IPS-20b (cell line): Measurements from ENCODE around the gene AP3S2.
"Not testable (repeated sequence)": the region's sequence is repeated elsewhere in the genome, so short reads cannot be mapped to it uniquely, and the experiment has no call there.

Source experiments
- H3K27ac ChIP-seq: one replicate; pipeline ENCODE4 v1.5.1; 2013; ENCODE audit warnings: low read length
- H3K27me3 ChIP-seq: 2 replicates; pipeline ENCODE4 v1.6.1; 2013; ENCODE audit warnings: mild to moderate bottlenecking, low read length, inconsistent platforms; ENCODE audit not compliant: insufficient read depth
- H3K36me3 ChIP-seq: 2 replicates; pipeline ENCODE4 v1.6.1; 2013; ENCODE audit warnings: low read depth, mild to moderate bottlenecking, inconsistent platforms, low read length, moderate library complexity; ENCODE audit not compliant: insufficient read depth
- H3K4me1 ChIP-seq: 2 replicates; pipeline ENCODE4 v1.6.1; 2013; ENCODE audit warnings: mild to moderate bottlenecking, control low read depth, inconsistent platforms, low read length, moderate library complexity; ENCODE audit not compliant: insufficient read depth
- H3K4me3 ChIP-seq: 2 replicates; pipeline ENCODE4 v1.5.1; 2013; ENCODE audit warnings: mild to moderate bottlenecking, low read length, inconsistent platforms
- H3K9ac ChIP-seq: 2 replicates; pipeline ENCODE4 v1.6.1; 2013; ENCODE audit warnings: low read depth, mild to moderate bottlenecking, inconsistent platforms, low read length, moderate library complexity
- H3K9me3 ChIP-seq: 2 replicates; pipeline ENCODE4 v1.6.1; 2013; ENCODE audit warnings: mild to moderate bottlenecking, low read depth, low read length, inconsistent platforms; ENCODE audit not compliant: insufficient read depth

Gene AP3S2

GRCh38 chr15:89893696-89894447 lies at the start of gene AP3S2:
TSS of gene AP3S2 (minus strand) at chr15:89893994. CDS start at chr15:89893949, 45 bp downstream.
- H3K4me1 ChIP-seq: peaks cover 3% of the 10 kb centered on the region; the same call in 1 of the 2 replicates
- no peaks in the 10 kb centered on the region for H3K9me3 ChIP-seq
- H3K36me3 ChIP-seq: peaks cover 3% of the 10 kb centered on the region; the same call in 1 of the 2 replicates
- peak within 1 kb of the TSS; percentile 97 for H3K9ac ChIP-seq
- H3K27me3 ChIP-seq: no peaks in the 10 kb centered on the region
- H3K27ac ChIP-seq: peak within 1 kb of the TSS; percentile 93
- H3K4me3 ChIP-seq: peak within 1 kb of the TSS; percentile 100

- no peaks in the 10 kb centered on the region for H3K27me3 ChIP-seq
- H3K4me1 ChIP-seq: no peaks in the 10 kb centered on the region
- no peak overlapping the region for H3K4me3 ChIP-seq
- H3K9me3 ChIP-seq: no peaks in the 10 kb centered on the region
- no peak overlapping the region for H3K27ac ChIP-seq
- H3K36me3 ChIP-seq: no peaks in the 10 kb centered on the region
- H3K9ac ChIP-seq: no peak overlapping the region
These were observed 46.1 kb upstream of the AP3S2 start for GRCh38 chr15:89939910-89940309.

- H3K27me3 ChIP-seq, H3K27ac ChIP-seq, H3K36me3 ChIP-seq, H3K4me1 ChIP-seq, H3K9ac ChIP-seq, H3K9me3 ChIP-seq, H3K4me3 ChIP-seq: not testable (repeated sequence)
These were observed 45.6 kb upstream of the AP3S2 start for GRCh38 chr15:89939377-89939776.

- Histone ChIP-seq H3K27ac (no peak overlapping the region), H3K27me3 (no peaks in the 10 kb centered on the region), H3K4me3 (no peak overlapping the region), H3K9me3 (no peaks in the 10 kb centered on the region), H3K36me3 (no peaks in the 10 kb centered on the region), H3K9ac (no peak overlapping the region), H3K4me1 (no peaks in the 10 kb centered on the region)
These were observed 43.9 kb upstream of the AP3S2 start for GRCh38 chr15:89937365-89938350.

GRCh38 chr15:89936786-89937265 lies 43.0 kb upstream of the AP3S2 start:
- H3K27ac ChIP-seq: no peak overlapping the region

GRCh38 chr15:89936051-89936785 lies 42.4 kb upstream of the AP3S2 start:
- H3K36me3 ChIP-seq: no peaks in the 10 kb centered on the region
- no peak overlapping the region for H3K27ac ChIP-seq
- H3K9me3 ChIP-seq: no peaks in the 10 kb centered on the region
- H3K27me3 ChIP-seq: no peaks in the 10 kb centered on the region
- no peaks in the 10 kb centered on the region for H3K4me1 ChIP-seq
- no peak overlapping the region for H3K9ac ChIP-seq
- no peak overlapping the region for H3K4me3 ChIP-seq

More at GRCh38 chr15:89936786-89937265, 43.0 kb upstream of the AP3S2 start:
- Histone ChIP-seq H3K4me3 (no peak overlapping the region), H3K36me3 (no peaks in the 10 kb centered on the region), H3K9ac (no peak overlapping the region), H3K9me3 (no peaks in the 10 kb centered on the region), H3K4me1 (no peaks in the 10 kb centered on the region), H3K27me3 (no peaks in the 10 kb centered on the region)

GRCh38 chr15:89932880-89933279 lies 39.1 kb upstream of the AP3S2 start:
- Histone ChIP-seq H3K4me1 (no peaks in the 10 kb centered on the region), H3K36me3 (no peaks in the 10 kb centered on the region), H3K9me3 (no peaks in the 10 kb centered on the region), H3K27me3 (no peaks in the 10 kb centered on the region), H3K27ac (no peak overlapping the region), H3K4me3 (no peak overlapping the region), H3K9ac (no peak overlapping the region)

GRCh38 chr15:89928421-89928820 lies 34.6 kb upstream of the AP3S2 start:
- H3K4me1 ChIP-seq: no peaks in the 10 kb centered on the region
- H3K4me3 ChIP-seq: no peak overlapping the region
- H3K27me3 ChIP-seq: no peaks in the 10 kb centered on the region
- no peak overlapping the region for H3K9ac ChIP-seq
- no peaks in the 10 kb centered on the region for H3K9me3 ChIP-seq
- H3K27ac ChIP-seq: no peak overlapping the region
- H3K36me3 ChIP-seq: no peaks in the 10 kb centered on the region

GRCh38 chr15:89926158-89926557 lies 32.4 kb upstream of the AP3S2 start:
- Histone ChIP-seq H3K36me3 (no peaks in the 10 kb centered on the region), H3K9ac (no peak overlapping the region), H3K4me3 (no peak overlapping the region), H3K27me3 (no peaks in the 10 kb centered on the region), H3K9me3 (no peaks in the 10 kb centered on the region), H3K27ac (no peak overlapping the region), H3K4me1 (no peaks in the 10 kb centered on the region)

GRCh38 chr15:89917442-89918101 lies 23.8 kb upstream of the AP3S2 start:
- Histone ChIP-seq H3K27ac (no peak overlapping the region), H3K9me3 (no peaks in the 10 kb centered on the region), H3K36me3 (no peaks in the 10 kb centered on the region), H3K9ac (no peak overlapping the region), H3K4me3 (no peak overlapping the region), H3K4me1 (peaks cover 3% of the 10 kb centered on the region; the same call in 1 of the 2 replicates), H3K27me3 (no peaks in the 10 kb centered on the region)

- no peaks in the 10 kb centered on the region for H3K36me3 ChIP-seq
- H3K27me3 ChIP-seq: peaks cover 4% of the 10 kb centered on the region
- H3K9ac ChIP-seq: no peak overlapping the region
- no peak overlapping the region for H3K4me3 ChIP-seq
- no peaks in the 10 kb centered on the region for H3K9me3 ChIP-seq
- peaks cover 3% of the 10 kb centered on the region; the same call in 1 of the 2 replicates for H3K4me1 ChIP-seq
- no peak overlapping the region for H3K27ac ChIP-seq
These were observed 22.9 kb upstream of the AP3S2 start for GRCh38 chr15:89916660-89917059.
